SK-N-SH (cell line): ENCODE results near the gene PHLDB2. TPM values are rescaled to one million over a fixed set of nuclear protein-coding genes. Genes with fewer than 3 reads are reported as not detected.

Experiments used
- CTCF ChIA-PET: fragments of 300-600, 350-600 bp; formaldehyde crosslinking; extraction: SDS; loops from one replicate; lab custom pipeline; 2021; lab: Yijun Ruan, JAX
- POLR2A ChIA-PET: fragments of 350-600 bp; sonication (Branson Sonifier 250); formaldehyde crosslinking; extraction: SDS; loops from one replicate; lab custom pipeline; 2020; ENCODE audit warnings: antibody characterized with exemption, inconsistent platforms; lab: Yijun Ruan, JAX
- DNase-seq: peaks from one replicate; pipeline ENCODE4 v3.0.0; 2012
- H2AFZ ChIP-seq: fragments of 200-600 bp; sonication (generic); 2 replicates; pipeline ENCODE4 v1.8.1; 2016; ENCODE audit warnings: antibody characterized with exemption, mild to moderate bottlenecking, low read depth
- H3F3A ChIP-seq: fragments of 200-600 bp; sonication (generic); replicated peaks from 2 replicates; pipeline ENCODE3; 2016; ENCODE audit warnings: antibody characterized with exemption, mild to moderate bottlenecking; ENCODE audit not compliant: insufficient read depth
- H3K27ac ChIP-seq, 2 experiments: fragments of 200-500 bp in 1 of 2; fragments of 200-600 bp in 1 of 2; sonication (Bioruptor generic) in 1 of 2; sonication (generic), shearing (Covaris generic) in 1 of 2; 2 replicates each; pipeline versions ENCODE4 v1.5.1 to v1.6.1; 2014 to 2016; ENCODE audit warnings: low read depth in 2 of 2, inconsistent platforms in 1 of 2, low read length in 1 of 2, mild to moderate bottlenecking in 1 of 2, mixed read lengths in 1 of 2
- H3K27me3 ChIP-seq: fragments of 200-600 bp; sonication (generic), shearing (Covaris generic); 2 replicates; pipeline ENCODE4 v1.6.1; 2016; ENCODE audit warnings: mixed run types; ENCODE audit not compliant: insufficient read depth
- H3K36me3 ChIP-seq, 2 experiments: fragments of 200-500 bp in 1 of 2; fragments of 200-600 bp in 1 of 2; sonication (Bioruptor generic) in 1 of 2; sonication (generic) in 1 of 2; replicated peaks in 1 of 2; 2 replicates each; pipeline versions ENCODE3 to v1.5.1; 2014 to 2016; ENCODE audit warnings: low read length in 1 of 2, mild to moderate bottlenecking in 1 of 2; ENCODE audit not compliant: insufficient read depth in 2 of 2, control insufficient read depth in 1 of 2
- H3K4me1 ChIP-seq, 2 experiments: fragments of 200-500 bp in 1 of 2; fragments of 200-600 bp in 1 of 2; sonication (Bioruptor generic) in 1 of 2; sonication (generic), shearing (Covaris generic) in 1 of 2; 2 replicates each; pipeline versions ENCODE4 v1.5.1 to v1.6.1; 2014 to 2016; ENCODE audit warnings: low read depth in 1 of 2, low read length in 1 of 2, mixed run types in 1 of 2; ENCODE audit not compliant: insufficient read depth in 2 of 2, control insufficient read depth in 1 of 2
- H3K4me2 ChIP-seq: fragments of 200-600 bp; sonication (generic), shearing (Covaris generic); 2 replicates; pipeline ENCODE4 v1.6.1; 2017; ENCODE audit warnings: mixed run types
- H3K4me3 ChIP-seq, 2 experiments: fragments of 200-500 bp in 1 of 2; fragments of 200-600 bp in 1 of 2; sonication (Bioruptor generic) in 1 of 2; sonication (generic), shearing (Covaris generic) in 1 of 2; 2 replicates each; pipeline versions ENCODE4 v1.5.1 to v1.8.1; 2014 to 2016; ENCODE audit warnings: low read depth in 2 of 2, inconsistent platforms in 1 of 2, low read length in 1 of 2, mild to moderate bottlenecking in 1 of 2, mixed read lengths in 1 of 2, moderate library complexity in 1 of 2
- H3K79me2 ChIP-seq: fragments of 200-600 bp; sonication (generic); 2 replicates; pipeline ENCODE4 v1.8.1; 2017; ENCODE audit warnings: mild to moderate bottlenecking; ENCODE audit not compliant: insufficient read depth
- H3K9ac ChIP-seq: fragments of 200-600 bp; sonication (generic); 2 replicates; pipeline ENCODE4 v1.6.1; 2017; ENCODE audit warnings: mixed run types
- H3K9me2 ChIP-seq: fragments of 200-600 bp; sonication (generic); 2 replicates; pipeline ENCODE4 v1.6.1; 2017; ENCODE audit warnings: mixed run types
- H3K9me3 ChIP-seq: fragments of 200-600 bp; sonication (generic); 2 replicates; pipeline ENCODE4 v1.6.1; 2017; ENCODE audit warnings: mixed run types, mild to moderate bottlenecking, moderate library complexity
- H4K20me1 ChIP-seq: fragments of 200-600 bp; sonication (generic); 2 replicates; pipeline ENCODE4 v1.6.1; 2017; ENCODE audit warnings: mild to moderate bottlenecking, mixed run types; ENCODE audit not compliant: insufficient read depth
- CHD2 ChIP-seq: fragments of 150-350 bp; IDR thresholded peaks from 2 replicates; pipeline ENCODE4 v1.6.1; 2018; ENCODE audit warnings: low read length; ENCODE audit not compliant: partially characterized antibody
- ELF1 ChIP-seq: IDR thresholded peaks from 2 replicates; pipeline ENCODE4 v1.4.0; 2012
- EZH2phosphoT487 ChIP-seq: fragments of 200-600 bp; sonication (generic); IDR thresholded peaks from 2 replicates; pipeline ENCODE4 v1.6.1; 2017; ENCODE audit warnings: low read depth, mixed run types, mild to moderate bottlenecking, antibody characterized with exemption, moderate library complexity, borderline replicate concordance
- FOSL2 ChIP-seq: IDR thresholded peaks from 2 replicates; pipeline ENCODE4 v1.4.0; 2012; ENCODE audit warnings: low read depth, mild to moderate bottlenecking, moderate library complexity, borderline replicate concordance
- FOXJ3 ChIP-seq: sonication (generic); formaldehyde crosslinking; IDR thresholded peaks from 2 replicates; pipeline ENCODE4 v1.5.1; 2020; ENCODE audit warnings: mild to moderate bottlenecking, missing genetic modification reagents
- GABPA ChIP-seq: IDR thresholded peaks from 2 replicates; pipeline ENCODE4 v1.4.0; 2012; ENCODE audit warnings: low read depth, mild to moderate bottlenecking
- JUND ChIP-seq: IDR thresholded peaks from 2 replicates; pipeline ENCODE4 v1.4.0; 2012
- MXI1 ChIP-seq: IDR thresholded peaks from 2 replicates; pipeline ENCODE4 v1.6.1; 2012; ENCODE audit warnings: mild to moderate bottlenecking, low read depth, low read length, improper control_type of control experiment
- NFIC ChIP-seq: IDR thresholded peaks from 2 replicates; pipeline ENCODE4 v1.4.0; 2012; ENCODE audit warnings: borderline replicate concordance
- NRF1 ChIP-seq: IDR thresholded peaks from 2 replicates; pipeline ENCODE4 v1.6.1; 2012; ENCODE audit warnings: low read depth, mild to moderate bottlenecking, low read length
- RAD21 ChIP-seq: IDR thresholded peaks from 2 replicates; pipeline ENCODE4 v1.6.1; 2012; ENCODE audit warnings: mild to moderate bottlenecking, low read length
- RCOR1 ChIP-seq: fragments of 150-350 bp; IDR thresholded peaks from 2 replicates; pipeline ENCODE4 v1.6.1; 2017; ENCODE audit warnings: antibody characterized with exemption, low read length
- RXRA ChIP-seq: IDR thresholded peaks from 2 replicates; pipeline ENCODE4 v1.4.0; 2012; ENCODE audit warnings: low read depth, mild to moderate bottlenecking, borderline replicate concordance
- WGBS: methylation state at CpG from one replicate; pipeline ENCODE4 v1.1.6; 2017; ENCODE audit warnings: low lambda C conversion rate; 5-methylcytosine and 5-hydroxymethylcytosine counted together
- polyA plus RNA-seq, 3 experiments: library from polyadenylated mRNA; depleted of rRNA; stranded (reverse); fragments of >200 nt; gene quantifications; 2 replicates each; pipeline ENCODE4 v1.2.3, GENCODE V29; 2012
- TF ChIP-seq, protein P1 (sequence below): IDR thresholded peaks from 2 replicates; pipeline ENCODE4; 2012
- TF ChIP-seq, protein P2 (sequence below): fragments of 200-600 bp; sonication (generic); IDR thresholded peaks from 2 replicates; pipeline ENCODE4 v1.6.1; 2017; ENCODE audit warnings: antibody characterized with exemption, mild to moderate bottlenecking, moderate library complexity
- TF ChIP-seq, protein P3 (sequence below): IDR thresholded peaks from 2 replicates; pipeline ENCODE4 v1.6.1; 2012; ENCODE audit warnings: mild to moderate bottlenecking, low read depth, low read length, moderate library complexity

PHLDB2 gene
- polyA plus RNA-seq, 1 of the 3 experiments (the other 2 are of a cell fraction), result 18.0 TPM

DNA sequence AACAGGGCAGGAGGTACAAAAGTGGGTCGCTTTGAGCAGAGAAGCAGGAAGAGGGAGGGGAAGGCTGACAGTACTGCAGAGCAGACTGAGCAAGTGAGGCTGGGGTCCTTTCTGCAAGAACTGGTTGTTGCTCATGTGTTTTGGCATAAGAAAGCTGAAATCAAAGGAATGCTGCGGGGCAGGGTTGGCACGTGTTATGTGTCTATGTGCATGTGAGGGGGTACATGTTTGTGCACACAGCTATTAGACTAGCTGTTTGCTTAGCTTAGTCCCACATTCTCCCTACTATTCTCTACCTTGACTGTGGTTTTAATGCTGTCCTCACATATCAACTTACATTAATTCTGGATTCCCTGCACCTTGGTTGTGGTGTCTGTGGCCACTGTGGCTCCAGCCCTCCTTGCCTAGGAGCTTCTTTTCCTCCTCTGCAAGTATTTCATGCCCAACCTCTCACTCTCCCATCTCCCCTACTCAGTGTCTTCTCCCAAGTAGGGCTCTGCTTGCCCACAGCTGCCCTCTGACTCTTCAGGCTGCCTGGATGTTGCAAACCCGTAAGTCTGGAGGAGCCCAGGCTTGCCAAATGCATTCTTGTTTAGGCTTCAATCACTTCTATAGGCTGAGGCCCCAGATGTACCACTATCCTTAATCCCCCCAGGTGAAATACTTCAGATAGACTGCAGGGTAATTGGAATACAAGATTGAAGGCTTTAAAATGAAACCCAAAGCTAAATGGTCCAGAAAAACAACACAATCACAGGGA is 144.4 kb downstream of the PHLDB2 start:
- DNase-seq, result no peak
- Histone ChIP-seq H3K79me2 (no peaks in the 10 kb centered on the region), H4K20me1 (no peaks in the 10 kb centered on the region), H3K4me2 (no peak overlapping the region)
- CTCF ChIA-PET, result interaction anchor here (0.6 to 14.5 kb wide), 8 partner anchors 9 to 320 kb away, joined by 3 to 165 read pairs (median 3); partner anchors contain the start of gene ABHD10
- TF ChIP-seq NRF1, result no peak
- TF ChIP-seq ELF1, result no peak
- TF ChIP-seq, protein P1, sequence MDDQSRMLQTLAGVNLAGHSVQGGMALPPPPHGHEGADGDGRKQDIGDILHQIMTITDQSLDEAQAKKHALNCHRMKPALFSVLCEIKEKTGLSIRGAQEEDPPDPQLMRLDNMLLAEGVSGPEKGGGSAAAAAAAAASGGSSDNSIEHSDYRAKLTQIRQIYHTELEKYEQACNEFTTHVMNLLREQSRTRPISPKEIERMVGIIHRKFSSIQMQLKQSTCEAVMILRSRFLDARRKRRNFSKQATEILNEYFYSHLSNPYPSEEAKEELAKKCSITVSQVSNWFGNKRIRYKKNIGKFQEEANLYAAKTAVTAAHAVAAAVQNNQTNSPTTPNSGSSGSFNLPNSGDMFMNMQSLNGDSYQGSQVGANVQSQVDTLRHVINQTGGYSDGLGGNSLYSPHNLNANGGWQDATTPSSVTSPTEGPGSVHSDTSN, result no peak
- TF ChIP-seq RXRA, result no peak
- no peak for TF ChIP-seq FOSL2
- TF ChIP-seq, protein P2, sequence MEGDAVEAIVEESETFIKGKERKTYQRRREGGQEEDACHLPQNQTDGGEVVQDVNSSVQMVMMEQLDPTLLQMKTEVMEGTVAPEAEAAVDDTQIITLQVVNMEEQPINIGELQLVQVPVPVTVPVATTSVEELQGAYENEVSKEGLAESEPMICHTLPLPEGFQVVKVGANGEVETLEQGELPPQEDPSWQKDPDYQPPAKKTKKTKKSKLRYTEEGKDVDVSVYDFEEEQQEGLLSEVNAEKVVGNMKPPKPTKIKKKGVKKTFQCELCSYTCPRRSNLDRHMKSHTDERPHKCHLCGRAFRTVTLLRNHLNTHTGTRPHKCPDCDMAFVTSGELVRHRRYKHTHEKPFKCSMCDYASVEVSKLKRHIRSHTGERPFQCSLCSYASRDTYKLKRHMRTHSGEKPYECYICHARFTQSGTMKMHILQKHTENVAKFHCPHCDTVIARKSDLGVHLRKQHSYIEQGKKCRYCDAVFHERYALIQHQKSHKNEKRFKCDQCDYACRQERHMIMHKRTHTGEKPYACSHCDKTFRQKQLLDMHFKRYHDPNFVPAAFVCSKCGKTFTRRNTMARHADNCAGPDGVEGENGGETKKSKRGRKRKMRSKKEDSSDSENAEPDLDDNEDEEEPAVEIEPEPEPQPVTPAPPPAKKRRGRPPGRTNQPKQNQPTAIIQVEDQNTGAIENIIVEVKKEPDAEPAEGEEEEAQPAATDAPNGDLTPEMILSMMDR, result no peak
- no peak for TF ChIP-seq CHD2
- TF ChIP-seq GABPA, result no peak
- no peak for TF ChIP-seq MXI1
- TF ChIP-seq FOXJ3 (CRISPR knock-in tag), result no peak
- TF ChIP-seq NFIC, result no peak
- no peak for TF ChIP-seq JUND
- TF ChIP-seq, protein P3, sequence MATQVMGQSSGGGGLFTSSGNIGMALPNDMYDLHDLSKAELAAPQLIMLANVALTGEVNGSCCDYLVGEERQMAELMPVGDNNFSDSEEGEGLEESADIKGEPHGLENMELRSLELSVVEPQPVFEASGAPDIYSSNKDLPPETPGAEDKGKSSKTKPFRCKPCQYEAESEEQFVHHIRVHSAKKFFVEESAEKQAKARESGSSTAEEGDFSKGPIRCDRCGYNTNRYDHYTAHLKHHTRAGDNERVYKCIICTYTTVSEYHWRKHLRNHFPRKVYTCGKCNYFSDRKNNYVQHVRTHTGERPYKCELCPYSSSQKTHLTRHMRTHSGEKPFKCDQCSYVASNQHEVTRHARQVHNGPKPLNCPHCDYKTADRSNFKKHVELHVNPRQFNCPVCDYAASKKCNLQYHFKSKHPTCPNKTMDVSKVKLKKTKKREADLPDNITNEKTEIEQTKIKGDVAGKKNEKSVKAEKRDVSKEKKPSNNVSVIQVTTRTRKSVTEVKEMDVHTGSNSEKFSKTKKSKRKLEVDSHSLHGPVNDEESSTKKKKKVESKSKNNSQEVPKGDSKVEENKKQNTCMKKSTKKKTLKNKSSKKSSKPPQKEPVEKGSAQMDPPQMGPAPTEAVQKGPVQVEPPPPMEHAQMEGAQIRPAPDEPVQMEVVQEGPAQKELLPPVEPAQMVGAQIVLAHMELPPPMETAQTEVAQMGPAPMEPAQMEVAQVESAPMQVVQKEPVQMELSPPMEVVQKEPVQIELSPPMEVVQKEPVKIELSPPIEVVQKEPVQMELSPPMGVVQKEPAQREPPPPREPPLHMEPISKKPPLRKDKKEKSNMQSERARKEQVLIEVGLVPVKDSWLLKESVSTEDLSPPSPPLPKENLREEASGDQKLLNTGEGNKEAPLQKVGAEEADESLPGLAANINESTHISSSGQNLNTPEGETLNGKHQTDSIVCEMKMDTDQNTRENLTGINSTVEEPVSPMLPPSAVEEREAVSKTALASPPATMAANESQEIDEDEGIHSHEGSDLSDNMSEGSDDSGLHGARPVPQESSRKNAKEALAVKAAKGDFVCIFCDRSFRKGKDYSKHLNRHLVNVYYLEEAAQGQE, result no peak
- TF ChIP-seq RCOR1, result no peak
- TF ChIP-seq EZH2phosphoT487, result no peak
- TF ChIP-seq RAD21, result no peak
- TF ChIP-seq, all 33 proteins: peak for 0
- no peaks in the 10 kb centered on the region for H3K9me3 ChIP-seq
- H3F3A ChIP-seq, result no peaks in the 10 kb centered on the region
- H3K4me1 ChIP-seq, result peaks cover 26 to 36% of the 10 kb centered on the region in 2 experiments; a peak in 3 of 4 replicates
- POLR2A ChIA-PET, result interaction anchor here (0.8 to 1.3 kb wide), 2 partner anchors 10 to 11 kb away, joined by 3 read pairs; no protein-coding TSS in a partner anchor
- H3K27me3 ChIP-seq, result no peaks in the 10 kb centered on the region
- H3K36me3 ChIP-seq, result peaks cover 0 to 8% of the 10 kb centered on the region in 2 experiments
- H2AFZ ChIP-seq, result no peak overlapping the region
- H3K9me2 ChIP-seq, result no peaks in the 10 kb centered on the region
- no peak overlapping the region for H3K9ac ChIP-seq
- 100% methylated on average over 4 of the region's 4 CpGs for WGBS
- H3K4me3 ChIP-seq, result no peak overlapping the region
- no peak overlapping the region for H3K27ac ChIP-seq
